Stimulated activated CD8-positive, alpha-beta memory T cell treated with anti-CD3 and anti-CD28 coated beads, Interleukin-15, amount 100 ng/mL, for 24 hours (primary cell): ENCODE data around the gene ZNF799.
"Not testable (repeated sequence)": the region's sequence is repeated elsewhere in the genome, so short reads cannot be mapped to it uniquely, and the experiment has no call there.

Source experiments
- DNase-seq: peaks from one replicate; pipeline ENCODE4 v3.0.0-alpha.2; 2020; ENCODE audit warnings: low read depth

Gene ZNF799

GRCh38 chr19:12400633-12401502 lies at the start of gene ZNF799:
Gene ZNF799 (minus strand): TSS chr19:12401271. CDS start chr19:12401070, 201 bp downstream.
- peak; percentile 55 for DNase-seq

- no peak for DNase-seq
Measured at GRCh38 chr19:12450844-12451243, 49.8 kb upstream of the ZNF799 start.

- no peak for DNase-seq
Measured at GRCh38 chr19:12448808-12449207, 47.7 kb upstream of the ZNF799 start.

GRCh38 chr19:12440541-12441316 lies 39.7 kb upstream of the ZNF799 start, which contains the start of gene ZNF443:
Gene ZNF443 (minus strand): TSS chr19:12441021. CDS start chr19:12440914, 107 bp downstream.
- DNase-seq, result peak; percentile 91

GRCh38 chr19:12439686-12440540 lies 38.8 kb upstream of the ZNF799 start:
- peak; percentile 1 for DNase-seq

- DNase-seq, result not testable (repeated sequence)
Measured at GRCh38 chr19:12430726-12431299, 29.7 kb upstream of the ZNF799 start.

GRCh38 chr19:12425888-12426274 lies 24.8 kb upstream of the ZNF799 start:
- DNase-seq, result no peak

GRCh38 chr19:12425236-12425887 lies 24.3 kb upstream of the ZNF799 start:
- DNase-seq, result no peak

- not testable (repeated sequence) for DNase-seq
Measured at GRCh38 chr19:12417273-12417672, 16.2 kb upstream of the ZNF799 start.

- no peak for DNase-seq
Measured at GRCh38 chr19:12411893-12412292, 10.8 kb upstream of the ZNF799 start.

- not testable (repeated sequence) for DNase-seq
Measured at GRCh38 chr19:12399901-12400632, 1.0 kb downstream of the ZNF799 start.

- not testable (repeated sequence) for DNase-seq
Measured at GRCh38 chr19:12391148-12391547, 9.9 kb downstream of the ZNF799 start.

GRCh38 chr19:12386365-12386764 lies 14.7 kb downstream of the ZNF799 start:
- DNase-seq, result not testable (repeated sequence)

GRCh38 chr19:12380444-12380737 lies 20.7 kb downstream of the ZNF799 start:
- DNase-seq, result no peak

GRCh38 chr19:12379732-12380443 lies 21.2 kb downstream of the ZNF799 start:
- DNase-seq, result no peak

GRCh38 chr19:12374026-12374425 lies 27.0 kb downstream of the ZNF799 start:
- no peak for DNase-seq

GRCh38 chr19:12365236-12366162 lies 35.6 kb downstream of the ZNF799 start, which contains the start of gene ZNF442:
Gene ZNF442 (minus strand): TSS chr19:12365683. CDS start chr19:12363631, 2,052 bp downstream.
- DNase-seq, result peak; percentile 44

GRCh38 chr19:12364391-12365235 lies 36.5 kb downstream of the ZNF799 start:
- DNase-seq, result no peak
